CD14-positive monocyte (primary cell): ENCODE measurements around the gene ARMC5. TPM values are rescaled to one million over a fixed set of nuclear protein-coding genes. Genes with fewer than 3 reads are reported as not detected.

ENCODE experiments used
- DNase-seq, 3 donors: peaks; one replicate each; pipeline ENCODE4 v3.0.0-alpha.2; 2011 to 2022
- H2AFZ ChIP-seq: 2 replicates; pipeline ENCODE4 v1.6.0; 2012; ENCODE audit warnings: mild to moderate bottlenecking, low read depth, low read length, inconsistent platforms; ENCODE audit not compliant: insufficient read depth, poor library complexity, severe bottlenecking
- H3K27ac ChIP-seq, 2 donors: 1 replicate in 1 of 2; 2 replicates in 1 of 2; pipeline ENCODE4 v1.5.1; 2012 to 2013; ENCODE audit warnings: low read length in 2 of 2, control low read depth in 1 of 2, inconsistent platforms in 1 of 2, low read depth in 1 of 2, mild to moderate bottlenecking in 1 of 2
- H3K27me3 ChIP-seq, 2 donors: one replicate each; pipeline versions ENCODE4 v1.6.0 to v1.6.1; 2011 to 2013; ENCODE audit warnings: low read length in 2 of 2; ENCODE audit not compliant: control insufficient read depth in 2 of 2, insufficient read depth in 2 of 2
- H3K36me3 ChIP-seq, 2 donors: replicated peaks in 1 of 2; 1 replicate in 1 of 2; 2 replicates in 1 of 2; pipeline versions ENCODE4 v1.5.1 to v1.6.1; 2012 to 2013; ENCODE audit warnings: low read length in 2 of 2, control low read depth in 1 of 2, inconsistent platforms in 1 of 2, mild to moderate bottlenecking in 1 of 2; ENCODE audit not compliant: insufficient read depth in 2 of 2, control insufficient read depth in 1 of 2
- H3K4me1 ChIP-seq, 2 donors: 1 replicate in 1 of 2; 2 replicates in 1 of 2; pipeline versions ENCODE4 v1.5.1 to v1.6.1; 2012 to 2013; ENCODE audit warnings: low read length in 2 of 2, control low read depth in 1 of 2, inconsistent platforms in 1 of 2, mild to moderate bottlenecking in 1 of 2, moderate library complexity in 1 of 2; ENCODE audit not compliant: insufficient read depth in 2 of 2, control insufficient read depth in 1 of 2
- H3K4me2 ChIP-seq: replicated peaks from 2 replicates; pipeline ENCODE3; 2012; ENCODE audit warnings: low read length, moderate library complexity, mild to moderate bottlenecking; ENCODE audit not compliant: poor library complexity, severe bottlenecking; ENCODE audit errors: extremely low read depth
- H3K4me3 ChIP-seq, 3 experiments: fragments of 200-600 bp in 1 of 3; sonication (generic) in 1 of 3; replicated peaks in 1 of 3; 1 replicate in 2 of 3; 2 replicates in 1 of 3; pipeline ENCODE4 v1.5.1; 2011 to 2013; ENCODE audit warnings: low read length in 3 of 3, mild to moderate bottlenecking in 3 of 3, control low read depth in 2 of 3, low read depth in 2 of 3, inconsistent platforms in 1 of 3, moderate library complexity in 1 of 3
- H3K79me2 ChIP-seq: 2 replicates; pipeline ENCODE4 v1.6.0; 2012; ENCODE audit warnings: mild to moderate bottlenecking, control low read depth, inconsistent platforms, low read length, moderate library complexity; ENCODE audit not compliant: insufficient read depth
- H3K9ac ChIP-seq: 2 replicates; pipeline ENCODE4 v1.6.0; 2017; ENCODE audit warnings: low read length, mild to moderate bottlenecking; ENCODE audit not compliant: insufficient read depth, poor library complexity, severe bottlenecking
- H3K9me3 ChIP-seq, 2 donors: replicated peaks in 1 of 2; 1 replicate in 1 of 2; 2 replicates in 1 of 2; pipeline versions ENCODE4 v1.5.1 to v1.6.1; 2012 to 2013; ENCODE audit warnings: low read length in 2 of 2, control low read depth in 1 of 2; ENCODE audit not compliant: control insufficient read depth in 1 of 2, insufficient read depth in 1 of 2
- H4K20me1 ChIP-seq: 2 replicates; pipeline ENCODE4 v1.6.0; 2012; ENCODE audit warnings: mild to moderate bottlenecking, low read length, control low read depth, moderate library complexity; ENCODE audit not compliant: insufficient read depth
- H3K27ac Mint-ChIP-seq, 7 donors: one replicate each; pipeline ENCODE4 v1.8.0; 2020; ENCODE audit warnings: mild to moderate bottlenecking in 7 of 7, mixed read lengths in 7 of 7, moderate library complexity in 6 of 7, inconsistent platforms in 2 of 7
- H3K27me3 Mint-ChIP-seq, 3 donors: one replicate each; pipeline ENCODE4 v1.8.0; 2021 to 2022; ENCODE audit warnings: low read depth in 3 of 3, mild to moderate bottlenecking in 3 of 3, mixed read lengths in 3 of 3, moderate library complexity in 3 of 3, inconsistent platforms in 1 of 3
- H3K36me3 Mint-ChIP-seq, 2 donors: one replicate each; pipeline ENCODE4 v1.8.0; 2020; ENCODE audit warnings: mixed read lengths in 2 of 2, inconsistent platforms in 1 of 2, mild to moderate bottlenecking in 1 of 2
- H3K4me1 Mint-ChIP-seq: one replicate; pipeline ENCODE4 v1.8.0; 2020; ENCODE audit warnings: mild to moderate bottlenecking, mixed read lengths
- H3K4me3 Mint-ChIP-seq, 2 donors: one replicate each; pipeline ENCODE4 v1.8.0; 2020; ENCODE audit warnings: mild to moderate bottlenecking in 2 of 2, mixed read lengths in 2 of 2, moderate library complexity in 1 of 2
- H3K9me3 Mint-ChIP-seq, 7 donors: one replicate each; pipeline ENCODE4 v1.8.0; 2020 to 2022; ENCODE audit warnings: mixed read lengths in 7 of 7, mild to moderate bottlenecking in 6 of 7, moderate library complexity in 6 of 7, inconsistent platforms in 2 of 7
- WGBS: methylation state at CpG from one replicate; pipeline ENCODE4 v1.1.5; 2013; ENCODE audit warnings: missing lambda C conversion rate; ENCODE audit not compliant: insufficient coverage; 5-methylcytosine and 5-hydroxymethylcytosine counted together
- intact Hi-C, 2 donors: fragments of 100-400 bp; cut with micrococcal nuclease; formaldehyde crosslinking; loops; one replicate each; pipeline versions ENCODE4 v1.15.0 to v1.15.1; 2023
- polyA plus RNA-seq, 3 donors: library from polyadenylated mRNA; depleted of rRNA in 1 of 3; unstranded in 2 of 3; stranded (reverse) in 1 of 3; fragments of 300-500 nt in 2 of 3; fragments of >200 nt in 1 of 3; fragmentation: Illumina TruSeq in 2 of 3; gene quantifications; 1 replicate in 2 of 3; 2 replicates in 1 of 3; pipeline ENCODE4 v1.2.3, GENCODE V29; 2012 to 2021
- TF ChIP-seq, protein P1 (sequence below): fragments of 200-600 bp; IDR thresholded peaks from one replicate; pipeline ENCODE4 v1.8.0; 2022; ENCODE audit warnings: antibody characterized with exemption, mild to moderate bottlenecking

The ARMC5 gene
- polyA plus RNA-seq, 3 donors = 2.9 to 9.3 (median 4.2) TPM

GRCh38 chr16:31477220-31478216, 18.2 kb downstream of the ARMC5 start:
- Histone ChIP-seq H3K9me3 (peaks cover 0 to 5% of the 10 kb centered on the region in 2 donors), H3K36me3 (no peaks in the 10 kb centered on the region), H3K4me1 (peaks cover 18 to 30% of the 10 kb centered on the region in 2 donors), H4K20me1 (no peaks in the 10 kb centered on the region), H3K4me2 (peak overlapping the region; percentile 87), H3K9ac (peak overlapping the region; percentile 36), H3K4me3 (peak overlapping the region; percentile 30 to 78 (median 40)), H3K27ac (no peak overlapping the region), H3K27me3 (peaks cover 0 to 16% of the 10 kb centered on the region in 2 donors), H2AFZ (peak overlapping the region; percentile 91), H3K79me2 (no peaks in the 10 kb centered on the region)
- TF ChIP-seq, protein P1, sequence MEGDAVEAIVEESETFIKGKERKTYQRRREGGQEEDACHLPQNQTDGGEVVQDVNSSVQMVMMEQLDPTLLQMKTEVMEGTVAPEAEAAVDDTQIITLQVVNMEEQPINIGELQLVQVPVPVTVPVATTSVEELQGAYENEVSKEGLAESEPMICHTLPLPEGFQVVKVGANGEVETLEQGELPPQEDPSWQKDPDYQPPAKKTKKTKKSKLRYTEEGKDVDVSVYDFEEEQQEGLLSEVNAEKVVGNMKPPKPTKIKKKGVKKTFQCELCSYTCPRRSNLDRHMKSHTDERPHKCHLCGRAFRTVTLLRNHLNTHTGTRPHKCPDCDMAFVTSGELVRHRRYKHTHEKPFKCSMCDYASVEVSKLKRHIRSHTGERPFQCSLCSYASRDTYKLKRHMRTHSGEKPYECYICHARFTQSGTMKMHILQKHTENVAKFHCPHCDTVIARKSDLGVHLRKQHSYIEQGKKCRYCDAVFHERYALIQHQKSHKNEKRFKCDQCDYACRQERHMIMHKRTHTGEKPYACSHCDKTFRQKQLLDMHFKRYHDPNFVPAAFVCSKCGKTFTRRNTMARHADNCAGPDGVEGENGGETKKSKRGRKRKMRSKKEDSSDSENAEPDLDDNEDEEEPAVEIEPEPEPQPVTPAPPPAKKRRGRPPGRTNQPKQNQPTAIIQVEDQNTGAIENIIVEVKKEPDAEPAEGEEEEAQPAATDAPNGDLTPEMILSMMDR = no peak
- whole genome bisulfite sequencing = 16% methylated on average over 58 of the region's 67 CpGs
- H3K9me3 Mint-ChIP-seq = peaks cover 5 to 7% (median 6%) of the 10 kb centered on the region in 7 donors
- H3K4me3 Mint-ChIP-seq = peak overlapping the region; percentile 86 to 88
- peaks cover 0 to 3% of the 10 kb centered on the region in 2 donors for H3K36me3 Mint-ChIP-seq
- H3K4me1 Mint-ChIP-seq = peaks cover 33% of the 10 kb centered on the region
- intact Hi-C loops = no loop called here
- peak in 2 of 3 donors; percentile 20 to 29 for DNase-seq
- H3K27ac Mint-ChIP-seq = peak overlapping the region in 3 of 7 donors; percentile 13 to 53 (median 23)
- peaks cover 2 to 48% (median 32%) of the 10 kb centered on the region in 3 donors for H3K27me3 Mint-ChIP-seq

GRCh38 chr16:31478956-31479355, 19.7 kb downstream of the ARMC5 start:
- no peak for DNase-seq
- TF ChIP-seq, protein P1 = no peak
- Mint-ChIP-seq H3K4me3 (no peak overlapping the region), H3K27ac (no peak overlapping the region), H3K4me1 (peaks cover 28% of the 10 kb centered on the region), H3K36me3 (no peaks in the 10 kb centered on the region), H3K27me3 (peaks cover 4 to 41% (median 27%) of the 10 kb centered on the region in 3 donors), H3K9me3 (peaks cover 0 to 2% (median 0%) of the 10 kb centered on the region in 7 donors)
- H3K36me3 ChIP-seq = no peaks in the 10 kb centered on the region
- H4K20me1 ChIP-seq = no peaks in the 10 kb centered on the region
- H3K27ac ChIP-seq = no peak overlapping the region
- no peak overlapping the region for H3K9ac ChIP-seq
- H2AFZ ChIP-seq = no peak overlapping the region
- H3K4me2 ChIP-seq = no peak overlapping the region
- H3K4me1 ChIP-seq = peaks cover 18 to 27% of the 10 kb centered on the region in 2 donors
- peaks cover 0 to 9% of the 10 kb centered on the region in 2 donors for H3K27me3 ChIP-seq
- H3K79me2 ChIP-seq = no peaks in the 10 kb centered on the region
- intact Hi-C loops = no loop called here
- H3K4me3 ChIP-seq = no peak overlapping the region
- no peaks in the 10 kb centered on the region for H3K9me3 ChIP-seq
- WGBS = 100% methylated on average over 3 of the region's 3 CpGs
